NB4 (cell line): Measurements from ENCODE around the gene FRK.

Experiments used
- POLR2A ChIP-seq: IDR thresholded peaks from 2 replicates; pipeline ENCODE4 v1.6.1; 2011; ENCODE audit warnings: mild to moderate bottlenecking; ENCODE audit not compliant: insufficient read length; ENCODE audit errors: extremely low read depth
- TF ChIP-seq, protein P1 (sequence below): IDR thresholded peaks from one replicate; pipeline ENCODE4 v1.5.1; 2012; ENCODE audit warnings: low read depth, low read length

DNA sequence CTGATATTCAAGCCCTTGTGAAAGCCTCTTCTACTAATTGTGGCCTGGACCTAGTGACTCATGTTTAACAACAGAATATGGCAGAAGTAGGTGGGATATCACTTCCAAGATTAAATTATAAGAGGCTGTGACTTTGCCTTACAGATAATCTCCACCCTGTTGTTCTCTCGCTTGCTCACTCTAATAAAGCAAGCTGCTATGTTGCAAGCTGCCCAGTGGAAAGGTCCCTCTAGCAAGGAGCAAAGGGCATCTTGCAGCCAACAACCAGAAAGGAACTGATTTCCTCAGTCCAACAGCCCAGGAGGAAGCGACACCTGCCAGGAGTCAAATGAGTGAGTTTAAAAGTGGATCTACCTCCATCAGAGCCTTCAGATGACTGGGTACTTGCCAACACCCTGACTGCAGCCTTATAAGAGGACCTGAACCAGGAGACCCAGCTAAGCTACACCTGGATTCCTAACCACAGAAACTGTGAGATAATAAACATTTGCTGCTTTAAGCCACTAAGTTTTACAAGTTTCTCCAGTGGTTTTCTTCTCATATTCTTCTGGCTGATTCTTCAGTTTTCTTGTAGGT, 112.6 kb downstream of the FRK start:
- TF ChIP-seq, protein P1, sequence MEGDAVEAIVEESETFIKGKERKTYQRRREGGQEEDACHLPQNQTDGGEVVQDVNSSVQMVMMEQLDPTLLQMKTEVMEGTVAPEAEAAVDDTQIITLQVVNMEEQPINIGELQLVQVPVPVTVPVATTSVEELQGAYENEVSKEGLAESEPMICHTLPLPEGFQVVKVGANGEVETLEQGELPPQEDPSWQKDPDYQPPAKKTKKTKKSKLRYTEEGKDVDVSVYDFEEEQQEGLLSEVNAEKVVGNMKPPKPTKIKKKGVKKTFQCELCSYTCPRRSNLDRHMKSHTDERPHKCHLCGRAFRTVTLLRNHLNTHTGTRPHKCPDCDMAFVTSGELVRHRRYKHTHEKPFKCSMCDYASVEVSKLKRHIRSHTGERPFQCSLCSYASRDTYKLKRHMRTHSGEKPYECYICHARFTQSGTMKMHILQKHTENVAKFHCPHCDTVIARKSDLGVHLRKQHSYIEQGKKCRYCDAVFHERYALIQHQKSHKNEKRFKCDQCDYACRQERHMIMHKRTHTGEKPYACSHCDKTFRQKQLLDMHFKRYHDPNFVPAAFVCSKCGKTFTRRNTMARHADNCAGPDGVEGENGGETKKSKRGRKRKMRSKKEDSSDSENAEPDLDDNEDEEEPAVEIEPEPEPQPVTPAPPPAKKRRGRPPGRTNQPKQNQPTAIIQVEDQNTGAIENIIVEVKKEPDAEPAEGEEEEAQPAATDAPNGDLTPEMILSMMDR = no peak
- no peak for TF ChIP-seq POLR2A
